GM12878 (cell line): ENCODE measurements around the gene AHR. TPM values are rescaled to one million over a fixed set of nuclear protein-coding genes. Genes with fewer than 3 reads are reported as not detected.

Experiments
- ATAC-seq: fragments of 200-7000 bp; cut with Tn5 transposase; 3 replicates; pipeline ENCODE4 v1.9.1; 2020; ENCODE audit warnings: mild to moderate bottlenecking, moderate library complexity
- BruUV-seq: library from RNA; stranded (reverse); fragments of 400-500 nt; replicated peaks from 2 replicates; lab custom pipeline; 2021; lab: Mats Ljungman, UMichigan
- CTCF ChIA-PET: fragments of 300-600 bp; sonication (Branson Sonifier 250); formaldehyde crosslinking; extraction: SDS; loops from one replicate; lab custom pipeline; 2021; ENCODE audit warnings: inconsistent platforms; lab: Yijun Ruan, JAX
- POLR2A ChIA-PET: fragments of 350-600 bp; formaldehyde crosslinking; extraction: SDS; loops from one replicate; lab custom pipeline; 2021; ENCODE audit warnings: inconsistent platforms; lab: Charles Lee
- RAD21 ChIA-PET: fragments of 300-600 bp; sonication (Branson Sonifier 250); formaldehyde crosslinking; loops from one replicate; lab custom pipeline; 2023; ENCODE audit warnings: antibody characterized with exemption; ENCODE audit not compliant: unreplicated experiment; lab: Charles Lee
- SMC1A ChIA-PET: fragments of 300-600 bp; sonication (Branson Sonifier 250); formaldehyde crosslinking; loops from one replicate; lab custom pipeline; 2023; ENCODE audit not compliant: unreplicated experiment, uncharacterized antibody; lab: Charles Lee
- DNase-seq: peaks from one replicate; pipeline ENCODE4 v3.0.0-alpha.2; 2011; ENCODE audit warnings: low read depth, low spot score
- FAIRE-seq: peaks from 3 replicates; lab custom pipeline; 2011; peaks lifted over from hg19 to GRCh38; lab: Jason Lieb, UNC
- H2AFZ ChIP-seq: 2 replicates; pipeline ENCODE4 v1.6.0; 2011; ENCODE audit warnings: low read depth, low read length, control low read depth; ENCODE audit not compliant: control insufficient read depth
- H3K27ac ChIP-seq: 2 replicates; pipeline ENCODE4 v1.5.1; 2011; ENCODE audit warnings: control low read depth; ENCODE audit not compliant: control insufficient read depth, insufficient read depth
- H3K27me3 ChIP-seq, 2 experiments: replicated peaks in 1 of 2; 2 replicates each; pipeline versions ENCODE4 v1.6.0 to v1.6.1; 2011; ENCODE audit warnings: low read length in 1 of 2; ENCODE audit not compliant: control insufficient read depth in 2 of 2, insufficient read depth in 2 of 2
- H3K36me3 ChIP-seq, 2 experiments: 2 replicates each; pipeline ENCODE4 v1.5.1; 2011; ENCODE audit warnings: low read length in 1 of 2; ENCODE audit not compliant: control insufficient read depth in 2 of 2, insufficient read depth in 2 of 2
- H3K4me1 ChIP-seq: 2 replicates; pipeline ENCODE4 v1.6.1; 2011; ENCODE audit warnings: mild to moderate bottlenecking, low read length, moderate library complexity, mixed read lengths; ENCODE audit not compliant: control insufficient read depth, insufficient read depth
- H3K4me2 ChIP-seq: 2 replicates; pipeline ENCODE4 v1.6.0; 2011; ENCODE audit warnings: control low read depth; ENCODE audit not compliant: control insufficient read depth, insufficient read depth
- H3K4me3 ChIP-seq: fragments of 200-600 bp; sonication (generic); 2 replicates; pipeline ENCODE4 v1.5.1; 2016
- H3K79me2 ChIP-seq: 2 replicates; pipeline ENCODE4 v1.6.0; 2011; ENCODE audit warnings: low read length; ENCODE audit not compliant: control insufficient read depth, insufficient read depth
- H3K9ac ChIP-seq: 2 replicates; pipeline ENCODE4 v1.8.0; 2011; ENCODE audit warnings: low read length, control low read depth, mixed read lengths; ENCODE audit not compliant: control insufficient read depth, insufficient read depth
- H3K9me3 ChIP-seq: replicated peaks from 3 replicates; pipeline ENCODE4 v1.5.1; 2011; ENCODE audit warnings: mild to moderate bottlenecking, low read length; ENCODE audit not compliant: control insufficient read depth, insufficient read depth
- H4K20me1 ChIP-seq: 2 replicates; pipeline ENCODE4 v1.6.0; 2011; ENCODE audit not compliant: control insufficient read depth, insufficient read depth
- ATF7 ChIP-seq: fragments of 450-650 bp; IDR thresholded peaks from 2 replicates; pipeline ENCODE4 v1.6.1; 2016; ENCODE audit warnings: low read depth, mild to moderate bottlenecking
- CEBPB ChIP-seq, 2 experiments: fragments of 150-350 bp in 1 of 2; IDR thresholded peaks; 2 replicates each; pipeline ENCODE4 v1.6.1; 2012 to 2014; ENCODE audit warnings: low read depth in 2 of 2, low read length in 2 of 2, borderline replicate concordance in 1 of 2, inconsistent platforms in 1 of 2
- ELK1 ChIP-seq: IDR thresholded peaks from 2 replicates; pipeline ENCODE4 v1.6.1; 2012; ENCODE audit warnings: low read depth, low read length, improper control_type of control experiment
- NFYB ChIP-seq: IDR thresholded peaks from 2 replicates; pipeline ENCODE4 v1.6.1; 2011; ENCODE audit warnings: low read depth, mild to moderate bottlenecking, low read length, improper control_type of control experiment, moderate library complexity; ENCODE audit not compliant: insufficient read depth
- NR2C2 ChIP-seq: IDR thresholded peaks from 2 replicates; pipeline ENCODE4 v1.6.1; 2011; ENCODE audit warnings: borderline replicate concordance, low read depth; ENCODE audit not compliant: control insufficient read depth, insufficient read length
- POU2F2 ChIP-seq: IDR thresholded peaks from 3 replicates; pipeline ENCODE4 v1.6.1; 2011; ENCODE audit warnings: low read depth, mild to moderate bottlenecking, low read length, borderline replicate concordance
- RUNX3 ChIP-seq: IDR thresholded peaks from 2 replicates; pipeline ENCODE4 v1.6.1; 2012; ENCODE audit warnings: low read length, inconsistent platforms
- SP1 ChIP-seq: IDR thresholded peaks from one replicate; pipeline ENCODE4 v1.6.1; 2011; ENCODE audit warnings: low read depth, low read length
- WRNIP1 ChIP-seq: IDR thresholded peaks from 2 replicates; pipeline ENCODE4 v1.6.1; 2011; ENCODE audit warnings: low read depth, low read length, improper control_type of control experiment, borderline replicate concordance
- ZNF622 ChIP-seq: fragments of 450-650 bp; IDR thresholded peaks from 2 replicates; pipeline ENCODE4 v1.6.1; 2017; ENCODE audit warnings: mild to moderate bottlenecking, inconsistent platforms
- WGBS: methylation state at CpG from one replicate; pipeline ENCODE4 v1.1.6; 2016; ENCODE audit warnings: low lambda C conversion rate; ENCODE audit not compliant: insufficient replicate concordance, insufficient coverage; ENCODE audit errors: missing lambda C conversion rate; 5-methylcytosine and 5-hydroxymethylcytosine counted together
- in situ Hi-C: fragments of 300-500 bp; cut with MboI; formaldehyde crosslinking; loops from 9 replicates; pipeline ENCODE4 v1.14.3; 2018; ENCODE audit warnings: mixed read lengths
- intact Hi-C: fragments of 100-400 bp; cut with micrococcal nuclease; formaldehyde crosslinking; loops from one replicate; pipeline ENCODE4 v1.14.2; 2022; ENCODE audit not compliant: unreplicated experiment
- polyA plus RNA-seq, 11 experiments: library from polyadenylated mRNA; depleted of rRNA in 4 of 11; unstranded in 6 of 11; stranded (reverse) in 5 of 11; fragments of >200 nt; fragmentation: Nextera tagmentation in 4 of 11; fragmentation: Illumina TruSeq in 1 of 11; extraction: Ambion mirVana in 4 of 11; extraction: Trizol in 1 of 11; gene quantifications; 1 replicate in 1 of 11; 2 replicates in 10 of 11; pipeline versions ENCODE4 v1.2.1 to v1.2.3, GENCODE V29; 2011 to 2016; ENCODE audit warnings: inconsistent platforms in 2 of 11, missing spikeins in 2 of 11, low read depth in 1 of 11
- total RNA-seq, 4 experiments: library from RNA; depleted of rRNA in 3 of 4; stranded (reverse); fragments of >200 nt in 3 of 4; fragmentation: Illumina TruSeq in 1 of 4; extraction: Trizol in 1 of 4; gene quantifications; 2 replicates each; pipeline versions ENCODE4 v1.2.1 to v1.2.3, GENCODE V29; 2013 to 2021
- TF ChIP-seq, protein P1 (sequence below): IDR thresholded peaks from 2 replicates; pipeline ENCODE4 v1.6.1; 2012; ENCODE audit warnings: low read length, inconsistent platforms
- TF ChIP-seq, protein P2 (sequence below): fragments of 450-650 bp; formaldehyde crosslinking; IDR thresholded peaks from 2 replicates; pipeline ENCODE4 v1.4.0; 2022; ENCODE audit warnings: mild to moderate bottlenecking, moderate library complexity

AHR gene
- total and polyA plus RNA-seq, 10 of the 15 experiments (the other 5 are each of a cell fraction or from before 2014, with no cell fraction given), result 1.7 to 16.9 (median 4.5) TPM

- Histone ChIP-seq H4K20me1 (no peaks in the 10 kb centered on the region), H3K4me2 (no peak overlapping the region), H3K4me1 (no peaks in the 10 kb centered on the region), H3K4me3 (no peak overlapping the region), H3K9ac (no peak overlapping the region), H3K79me2 (no peaks in the 10 kb centered on the region), H2AFZ (no peak overlapping the region), H3K27me3 (no peaks in the 10 kb centered on the region), H3K36me3 (no peaks in the 10 kb centered on the region), H3K27ac (no peak overlapping the region), H3K9me3 (no peaks in the 10 kb centered on the region)
- no peak for ATAC-seq
- no peak for TF ChIP-seq SP1
- TF ChIP-seq, protein P1, sequence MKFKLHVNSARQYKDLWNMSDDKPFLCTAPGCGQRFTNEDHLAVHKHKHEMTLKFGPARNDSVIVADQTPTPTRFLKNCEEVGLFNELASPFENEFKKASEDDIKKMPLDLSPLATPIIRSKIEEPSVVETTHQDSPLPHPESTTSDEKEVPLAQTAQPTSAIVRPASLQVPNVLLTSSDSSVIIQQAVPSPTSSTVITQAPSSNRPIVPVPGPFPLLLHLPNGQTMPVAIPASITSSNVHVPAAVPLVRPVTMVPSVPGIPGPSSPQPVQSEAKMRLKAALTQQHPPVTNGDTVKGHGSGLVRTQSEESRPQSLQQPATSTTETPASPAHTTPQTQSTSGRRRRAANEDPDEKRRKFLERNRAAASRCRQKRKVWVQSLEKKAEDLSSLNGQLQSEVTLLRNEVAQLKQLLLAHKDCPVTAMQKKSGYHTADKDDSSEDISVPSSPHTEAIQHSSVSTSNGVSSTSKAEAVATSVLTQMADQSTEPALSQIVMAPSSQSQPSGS, result no peak
- TF ChIP-seq NFYB, result no peak
- BruUV-seq, result no TSS peak
- WGBS, result 100% methylated on average over 2 of the region's 2 CpGs
- SMC1A ChIA-PET, result interaction anchor here (1.0 to 4.8 kb wide), 6 partner anchors 8 to 18 kb away, joined by 3 to 19 read pairs (median 4); no protein-coding TSS in a partner anchor
- intact Hi-C loops, result no loop called here
- CTCF ChIA-PET, result interaction anchor here (1.1 to 1.3 kb wide), 2 partner anchors 10 to 19 kb away, joined by 6 read pairs; no protein-coding TSS in a partner anchor
- in situ Hi-C loops, result no loop called here
- DNase-seq, result no peak
- RAD21 ChIA-PET, result no interaction called here
- POLR2A ChIA-PET, result interaction anchor here (0.7 kb wide), 1 partner anchor 168 kb away, joined by 3 read pairs; no protein-coding TSS in a partner anchor
- FAIRE-seq, result no peak
These were observed 22.2 kb downstream of the AHR start for GRCh38 chr7:17320657-17321056.

- no peaks in the 10 kb centered on the region for H3K4me1 ChIP-seq
- H3K4me2 ChIP-seq, result no peak overlapping the region
- ATAC-seq (no peak), DNase-seq (no peak), FAIRE-seq (no peak)
- H3K27ac ChIP-seq, result no peak overlapping the region
- intact Hi-C loops, result no loop called here
- no peak overlapping the region for H3K9ac ChIP-seq
- no peaks in the 10 kb centered on the region for H4K20me1 ChIP-seq
- ChIA-PET CTCF (no interaction called here), SMC1A (interaction anchor here (1.2 kb wide), 1 partner anchor 11 kb away, joined by 4 read pairs; no protein-coding TSS in a partner anchor), POLR2A (no interaction called here), RAD21 (no interaction called here)
- no peaks in the 10 kb centered on the region for H3K36me3 ChIP-seq
- H3K9me3 ChIP-seq, result no peaks in the 10 kb centered on the region
- no peak overlapping the region for H2AFZ ChIP-seq
- in situ Hi-C loops, result no loop called here
- H3K79me2 ChIP-seq, result no peaks in the 10 kb centered on the region
- WGBS, result 100% methylated on average over 2 of the region's 2 CpGs
- BruUV-seq, result no TSS peak
- no peak overlapping the region for H3K4me3 ChIP-seq
- H3K27me3 ChIP-seq, result no peaks in the 10 kb centered on the region
- TF ChIP-seq CEBPB (IDR thresholded peaks at IDR 0.05; ENCODE audit: borderline replicate concordance in 1 of 2, low read depth in 2 of 2, low read length in 2 of 2) (no peak), ATF7 (no peak), WRNIP1 (no peak), POU2F2 (no peak), NR2C2 (no peak), RUNX3 (no peak), ELK1 (no peak), ZNF622 (no peak)
- TF ChIP-seq, protein P2, sequence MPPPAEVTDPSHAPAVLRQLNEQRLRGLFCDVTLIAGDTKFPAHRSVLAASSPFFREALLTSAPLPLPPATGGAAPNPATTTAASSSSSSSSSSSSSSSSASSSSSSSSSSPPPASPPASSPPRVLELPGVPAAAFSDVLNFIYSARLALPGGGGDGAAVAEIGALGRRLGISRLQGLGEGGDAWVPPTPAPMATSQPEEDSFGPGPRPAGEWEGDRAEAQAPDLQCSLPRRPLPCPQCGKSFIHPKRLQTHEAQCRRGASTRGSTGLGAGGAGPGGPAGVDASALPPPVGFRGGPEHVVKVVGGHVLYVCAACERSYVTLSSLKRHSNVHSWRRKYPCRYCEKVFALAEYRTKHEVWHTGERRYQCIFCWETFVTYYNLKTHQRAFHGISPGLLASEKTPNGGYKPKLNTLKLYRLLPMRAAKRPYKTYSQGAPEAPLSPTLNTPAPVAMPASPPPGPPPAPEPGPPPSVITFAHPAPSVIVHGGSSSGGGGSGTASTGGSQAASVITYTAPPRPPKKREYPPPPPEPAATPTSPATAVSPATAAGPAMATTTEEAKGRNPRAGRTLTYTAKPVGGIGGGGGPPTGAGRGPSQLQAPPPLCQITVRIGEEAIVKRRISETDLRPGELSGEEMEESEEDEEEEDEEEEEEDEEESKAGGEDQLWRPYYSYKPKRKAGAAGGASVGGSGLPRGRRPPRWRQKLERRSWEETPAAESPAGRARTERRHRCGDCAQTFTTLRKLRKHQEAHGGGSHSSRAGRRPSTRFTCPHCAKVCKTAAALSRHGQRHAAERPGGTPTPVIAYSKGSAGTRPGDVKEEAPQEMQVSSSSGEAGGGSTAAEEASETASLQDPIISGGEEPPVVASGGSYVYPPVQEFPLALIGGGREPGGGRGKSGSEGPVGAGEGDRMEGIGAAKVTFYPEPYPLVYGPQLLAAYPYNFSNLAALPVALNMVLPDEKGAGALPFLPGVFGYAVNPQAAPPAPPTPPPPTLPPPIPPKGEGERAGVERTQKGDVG (CRISPR knock-in tag), result no peak
These were observed 26.9 kb downstream of the AHR start for GRCh38 chr7:17325364-17325763.
